ENCODE results near the gene MGLL. TPM values are rescaled to one million over a fixed set of nuclear protein-coding genes. Genes with fewer than 3 reads are reported as not detected.

Gene MGLL
- 34.1 TPM for total RNA-seq

DNA sequence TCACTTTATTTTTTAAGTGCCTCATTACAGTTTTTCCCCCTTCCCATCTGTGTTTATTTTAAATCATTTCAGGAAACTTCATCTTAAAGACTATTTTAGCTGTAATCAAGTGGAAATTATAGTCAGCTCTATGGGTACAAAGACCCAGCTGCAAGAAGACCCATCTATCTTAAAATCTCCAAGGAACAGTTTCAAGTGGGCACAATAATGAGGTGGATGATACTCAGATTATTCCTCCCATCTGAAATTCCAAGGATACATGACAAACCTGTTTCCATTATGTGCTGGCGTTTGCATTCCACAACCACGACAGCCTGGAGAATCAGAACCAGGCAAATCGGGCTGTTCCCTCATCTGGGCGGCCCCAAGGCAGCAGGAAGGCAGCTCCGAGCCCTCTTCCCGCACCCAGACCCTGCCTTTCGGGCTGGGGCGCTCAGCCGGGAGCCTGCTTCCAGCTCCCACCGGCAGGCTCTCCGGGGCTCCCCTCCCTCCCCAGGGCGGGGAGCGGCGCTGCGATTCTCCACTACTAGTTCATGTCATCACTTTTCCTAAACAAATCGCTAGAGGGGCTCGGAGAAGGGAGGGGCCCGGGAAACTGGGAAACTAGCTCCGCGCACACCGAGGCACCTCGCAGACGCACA, at the start of gene MGLL:
MGLL (minus strand) TSS at position 475 of the 641 bp plus-strand sequence; CDS start at position 278, 197 bp downstream.

DNA sequence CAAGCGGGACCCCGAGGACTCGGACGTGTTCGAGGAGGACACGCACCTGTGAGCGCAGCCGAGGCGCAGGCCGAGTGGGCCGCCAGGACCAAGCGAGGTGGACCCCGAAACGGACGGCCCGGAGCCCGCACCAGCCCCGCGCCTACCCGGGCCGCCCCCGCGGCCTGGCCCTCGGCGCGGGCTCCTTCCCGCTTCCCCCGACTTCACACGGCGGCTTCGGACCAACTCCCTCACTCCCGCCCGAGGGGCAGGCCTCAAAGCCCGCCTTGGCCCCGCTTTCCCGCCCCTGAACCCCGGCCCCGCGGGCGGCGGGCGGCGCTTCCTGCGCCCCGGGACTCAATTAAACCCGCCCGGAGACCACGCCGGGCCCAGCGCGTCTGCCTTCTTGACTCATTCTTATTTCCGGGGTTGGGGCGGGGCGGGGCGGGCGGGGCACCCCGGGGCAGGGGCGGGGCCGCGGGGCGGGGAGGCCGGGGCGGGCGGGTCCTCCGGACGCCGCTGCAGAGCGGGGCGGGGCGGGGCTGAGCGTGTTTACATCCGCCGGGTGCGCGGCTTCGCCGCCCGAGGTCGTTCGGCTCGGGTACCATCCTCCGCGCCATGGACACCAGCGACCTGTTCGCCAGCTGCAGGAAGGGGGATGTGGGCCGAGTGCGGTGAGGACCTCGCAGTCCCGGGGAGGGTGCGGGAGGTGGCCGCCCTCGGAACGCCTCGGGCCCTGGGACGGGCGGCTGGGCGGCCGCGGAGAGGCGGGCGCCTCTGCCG, 149.7 kb downstream of the MGLL start, which contains the start of gene ABTB1:
ABTB1 (plus strand) TSS at position 524 of the 762 bp plus-strand sequence; CDS start at position 598, 74 bp downstream.

Other genes starting within 250 kb of the MGLL start
- gene TPRA1, start 231.8 kb downstream of the MGLL start, total RNA-seq, result 34.6 TPM
- 62.0 TPM for gene MCM2, start 224.1 kb downstream of the MGLL start, total RNA-seq
- 37.0 TPM for gene PODXL2, start 193.3 kb downstream of the MGLL start, total RNA-seq
- gene ABTB1, start 149.6 kb downstream of the MGLL start, total RNA-seq, result 30.7 TPM
- 6.2 TPM for gene KBTBD12, start 92.7 kb upstream of the MGLL start, total RNA-seq
- gene SEC61A1, start 229.9 kb upstream of the MGLL start, total RNA-seq, result 119 TPM